Loucy (cell line): ENCODE data around the gene RIMS1.
"Not testable (repeated sequence)": the region's sequence is repeated elsewhere in the genome, so short reads cannot be mapped to it uniquely, and the experiment has no call there.

Source experiments
- H2AFZ ChIP-seq: fragments of 200-600 bp; sonication (generic); 2 replicates; pipeline ENCODE4 v1.6.0; 2016; ENCODE audit warnings: antibody characterized with exemption, mild to moderate bottlenecking, low read length, moderate library complexity
- H3F3A ChIP-seq: fragments of 200-600 bp; 2 replicates; pipeline ENCODE4 v1.6.0; 2016; ENCODE audit warnings: antibody characterized with exemption, low read depth, mild to moderate bottlenecking
- H3K27me3 ChIP-seq: fragments of 200-600 bp; sonication (generic); 2 replicates; pipeline ENCODE4 v1.6.1; 2014; ENCODE audit warnings: low read length, mild to moderate bottlenecking; ENCODE audit not compliant: insufficient read depth, poor library complexity, severe bottlenecking
- H3K36me3 ChIP-seq: fragments of 200-600 bp; sonication (generic); 2 replicates; pipeline ENCODE4 v1.6.1; 2016; ENCODE audit warnings: low read length; ENCODE audit not compliant: insufficient read depth
- H3K4me1 ChIP-seq: fragments of 200-600 bp; sonication (generic); 2 replicates; pipeline ENCODE4 v1.5.1; 2014; ENCODE audit warnings: low read length, mild to moderate bottlenecking; ENCODE audit not compliant: insufficient read depth, poor library complexity, severe bottlenecking
- H3K4me2 ChIP-seq: fragments of 200-600 bp; sonication (generic); 2 replicates; pipeline ENCODE4 v1.6.0; 2014; ENCODE audit warnings: antibody characterized with exemption, low read length, low read depth, mild to moderate bottlenecking; ENCODE audit not compliant: poor library complexity, severe bottlenecking
- H3K4me3 ChIP-seq: fragments of 200-600 bp; sonication (generic); 2 replicates; pipeline ENCODE4 v1.5.1; 2014; ENCODE audit warnings: low read length, mild to moderate bottlenecking, mixed read lengths; ENCODE audit not compliant: poor library complexity, severe bottlenecking
- H3K79me2 ChIP-seq: fragments of 200-600 bp; sonication (generic); 2 replicates; pipeline ENCODE4 v1.6.1; 2014; ENCODE audit warnings: low read length; ENCODE audit not compliant: insufficient read depth
- H3K9ac ChIP-seq: fragments of 200-600 bp; sonication (generic); 2 replicates; pipeline ENCODE4 v1.6.0; 2014; ENCODE audit warnings: mild to moderate bottlenecking, low read depth, low read length, moderate library complexity; ENCODE audit not compliant: poor library complexity, severe bottlenecking
- H3K9me2 ChIP-seq: fragments of 200-600 bp; sonication (generic); replicated peaks from 2 replicates; pipeline ENCODE4 v1.6.1; 2016; ENCODE audit warnings: low read depth, low read length, mixed read lengths
- H3K9me3 ChIP-seq: fragments of 200-600 bp; sonication (generic); 2 replicates; pipeline ENCODE4 v1.6.1; 2014; ENCODE audit warnings: mild to moderate bottlenecking, antibody characterized with exemption, low read length, low read depth; ENCODE audit not compliant: insufficient read depth
- H4K20me1 ChIP-seq: fragments of 200-600 bp; sonication (generic); 2 replicates; pipeline ENCODE4 v1.6.0; 2014; ENCODE audit warnings: antibody characterized with exemption, low read length, mild to moderate bottlenecking; ENCODE audit not compliant: insufficient read depth, poor library complexity, severe bottlenecking
- CTCF ChIP-seq: fragments of 200-600 bp; sonication (generic); conservative IDR thresholded peaks from 2 replicates; pipeline ENCODE4 v1.5.1; 2014; ENCODE audit warnings: mild to moderate bottlenecking, antibody characterized with exemption, low read length
- EZH2phosphoT487 ChIP-seq: fragments of 200-600 bp; IDR thresholded peaks from 2 replicates; pipeline ENCODE4 v1.6.1; 2018; ENCODE audit warnings: antibody characterized with exemption, mild to moderate bottlenecking, moderate library complexity, borderline replicate concordance

RIMS1 gene

DNA sequence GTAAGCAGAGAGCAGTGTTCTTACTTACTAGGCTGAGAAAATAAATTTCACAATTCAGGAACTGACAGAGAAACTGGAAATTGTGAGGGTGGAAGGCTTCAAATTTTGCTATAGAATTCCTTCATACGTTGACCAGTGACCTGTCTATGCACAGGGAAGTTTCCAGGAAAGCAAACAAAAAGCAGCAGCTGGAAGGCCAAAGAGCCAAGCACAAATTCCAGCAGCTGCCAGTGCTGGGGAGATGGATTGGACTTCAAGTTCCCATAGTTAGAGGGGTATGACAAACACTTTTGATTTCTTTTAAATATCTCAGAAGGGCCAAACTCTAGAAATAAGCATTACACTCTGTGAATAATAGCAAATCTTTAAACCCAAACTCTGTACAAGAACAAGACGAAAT lies 436.4 kb downstream of the RIMS1 start:
- TF ChIP-seq EZH2phosphoT487: no peak
- no peak for TF ChIP-seq CTCF
- Histone ChIP-seq H4K20me1 (no peaks in the 10 kb centered on the region), H3K4me3 (no peak overlapping the region)

GRCh38 chr6:72324591-72324990 lies 438.2 kb downstream of the RIMS1 start:
- no peaks in the 10 kb centered on the region for H3K27me3 ChIP-seq
- no peak for TF ChIP-seq CTCF
- TF ChIP-seq EZH2phosphoT487: no peak
- H3K9ac ChIP-seq: no peak overlapping the region

More for the DNA sequence above, 436.4 kb downstream of the RIMS1 start:
- Histone ChIP-seq H3K27me3 (no peaks in the 10 kb centered on the region), H3K36me3 (no peaks in the 10 kb centered on the region), H2AFZ (no peak overlapping the region), H3K4me1 (no peaks in the 10 kb centered on the region), H3K9me3 (no peaks in the 10 kb centered on the region), H3K9me2 (no peaks in the 10 kb centered on the region), H3F3A (no peaks in the 10 kb centered on the region), H3K4me2 (no peak overlapping the region), H3K79me2 (no peaks in the 10 kb centered on the region), H3K9ac (no peak overlapping the region)

GRCh38 chr6:72328775-72329174 lies 442.4 kb downstream of the RIMS1 start:
- H3K9me3 ChIP-seq: no peaks in the 10 kb centered on the region

More at GRCh38 chr6:72324591-72324990, 438.2 kb downstream of the RIMS1 start:
- no peaks in the 10 kb centered on the region for H3K79me2 ChIP-seq
- no peaks in the 10 kb centered on the region for H4K20me1 ChIP-seq
- no peak overlapping the region for H2AFZ ChIP-seq
- no peaks in the 10 kb centered on the region for H3F3A ChIP-seq
- H3K9me3 ChIP-seq: no peaks in the 10 kb centered on the region
- no peaks in the 10 kb centered on the region for H3K9me2 ChIP-seq
- H3K4me1 ChIP-seq: no peaks in the 10 kb centered on the region
- no peak overlapping the region for H3K4me3 ChIP-seq
- no peaks in the 10 kb centered on the region for H3K36me3 ChIP-seq
- H3K4me2 ChIP-seq: no peak overlapping the region

DNA sequence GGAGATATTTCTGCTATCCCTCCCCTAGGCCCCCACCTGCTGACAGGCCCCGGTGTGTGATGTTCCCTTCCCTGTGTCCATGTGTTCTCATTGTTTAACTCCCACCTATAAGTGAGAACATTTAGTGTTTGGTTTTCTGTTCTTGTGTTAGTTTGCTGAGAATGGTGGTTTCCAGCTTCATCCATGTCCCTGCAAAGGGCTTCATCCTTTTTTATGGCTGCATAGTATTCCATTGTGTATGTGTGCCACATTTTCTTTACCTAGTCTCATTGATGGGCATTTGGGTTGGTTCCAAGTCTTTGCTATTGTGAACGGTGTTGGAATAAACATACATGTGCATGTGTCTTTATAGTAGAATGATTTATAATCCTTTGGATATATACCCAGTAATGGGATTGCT lies 448.9 kb downstream of the RIMS1 start:
- not testable (repeated sequence) for H3K79me2 ChIP-seq, H3K27me3 ChIP-seq, H3K4me3 ChIP-seq, H3K4me1 ChIP-seq, H4K20me1 ChIP-seq, H3F3A ChIP-seq, H3K36me3 ChIP-seq, H2AFZ ChIP-seq, H3K4me2 ChIP-seq, H3K9me2 ChIP-seq, H3K9me3 ChIP-seq, H3K9ac ChIP-seq

More at GRCh38 chr6:72328775-72329174, 442.4 kb downstream of the RIMS1 start:
- Histone ChIP-seq H2AFZ (no peak overlapping the region), H3K27me3 (no peaks in the 10 kb centered on the region), H3F3A (no peaks in the 10 kb centered on the region), H3K4me2 (no peak overlapping the region), H3K9ac (no peak overlapping the region), H3K36me3 (no peaks in the 10 kb centered on the region), H3K79me2 (no peaks in the 10 kb centered on the region), H3K9me2 (no peaks in the 10 kb centered on the region), H3K4me1 (no peaks in the 10 kb centered on the region), H3K4me3 (no peak overlapping the region), H4K20me1 (no peaks in the 10 kb centered on the region)
- TF ChIP-seq CTCF (no peak), EZH2phosphoT487 (no peak)
